IMR-90 (cell line): ENCODE data around the gene BAZ2A.

Experiments used
- BHLHE40 ChIP-seq: fragments of 150-350 bp; IDR thresholded peaks from 2 replicates; pipeline ENCODE4 v1.6.1; 2016; ENCODE audit warnings: mild to moderate bottlenecking, low read depth, low read length
- CEBPB ChIP-seq: IDR thresholded peaks from 2 replicates; pipeline ENCODE4 v1.6.1; 2012; ENCODE audit warnings: low read depth, low read length, improper control_type of control experiment
- FOS ChIP-seq: fragments of 150-350 bp; IDR thresholded peaks from 2 replicates; pipeline ENCODE4 v1.6.1; 2016; ENCODE audit warnings: low read depth, low read length
- MAFK ChIP-seq: IDR thresholded peaks from 2 replicates; pipeline ENCODE4 v1.6.1; 2012; ENCODE audit warnings: low read depth, low read length, improper control_type of control experiment
- MAZ ChIP-seq: IDR thresholded peaks from 2 replicates; pipeline ENCODE4 v1.6.1; 2012; ENCODE audit warnings: low read depth, mild to moderate bottlenecking, low read length, improper control_type of control experiment, moderate library complexity, borderline replicate concordance
- MXI1 ChIP-seq: IDR thresholded peaks from 2 replicates; pipeline ENCODE4 v1.6.1; 2012; ENCODE audit warnings: low read depth, mild to moderate bottlenecking, low read length, moderate library complexity, borderline replicate concordance
- POLR2A ChIP-seq: IDR thresholded peaks from 2 replicates; pipeline ENCODE4 v1.6.1; 2012; ENCODE audit warnings: mild to moderate bottlenecking, low read depth, low read length
- RAD21 ChIP-seq: IDR thresholded peaks from 2 replicates; pipeline ENCODE4 v1.6.1; 2012; ENCODE audit warnings: low read length, improper control_type of control experiment
- RCOR1 ChIP-seq: IDR thresholded peaks from 2 replicates; pipeline ENCODE4 v1.6.1; 2012; ENCODE audit warnings: mild to moderate bottlenecking, low read length, improper control_type of control experiment; ENCODE audit not compliant: insufficient replicate concordance
- RFX5 ChIP-seq: IDR thresholded peaks from 2 replicates; pipeline ENCODE4 v1.8.0; 2012; ENCODE audit warnings: low read depth, mild to moderate bottlenecking, low read length, moderate library complexity
- SMC3 ChIP-seq: fragments of 150-350 bp; IDR thresholded peaks from 2 replicates; pipeline ENCODE4 v1.6.1; 2016; ENCODE audit warnings: low read depth, mild to moderate bottlenecking, antibody characterized with exemption, low read length, moderate library complexity
- TF ChIP-seq, protein P1 (sequence below): conservative IDR thresholded peaks from 2 replicates; pipeline ENCODE4 v1.5.1; 2012; ENCODE audit warnings: mild to moderate bottlenecking, low read depth, low read length, improper control_type of control experiment
- TF ChIP-seq, protein P2 (sequence below): fragments of 150-350 bp; IDR thresholded peaks from 2 replicates; pipeline ENCODE4 v1.6.1; 2016; ENCODE audit warnings: low read depth, mild to moderate bottlenecking, low read length, moderate library complexity, borderline replicate concordance
- TF ChIP-seq, protein P3 (sequence below): fragments of 150-350 bp; IDR thresholded peaks from 2 replicates; pipeline ENCODE4 v1.6.1; 2017; ENCODE audit warnings: mild to moderate bottlenecking, antibody characterized with exemption, low read length, low read depth

DNA sequence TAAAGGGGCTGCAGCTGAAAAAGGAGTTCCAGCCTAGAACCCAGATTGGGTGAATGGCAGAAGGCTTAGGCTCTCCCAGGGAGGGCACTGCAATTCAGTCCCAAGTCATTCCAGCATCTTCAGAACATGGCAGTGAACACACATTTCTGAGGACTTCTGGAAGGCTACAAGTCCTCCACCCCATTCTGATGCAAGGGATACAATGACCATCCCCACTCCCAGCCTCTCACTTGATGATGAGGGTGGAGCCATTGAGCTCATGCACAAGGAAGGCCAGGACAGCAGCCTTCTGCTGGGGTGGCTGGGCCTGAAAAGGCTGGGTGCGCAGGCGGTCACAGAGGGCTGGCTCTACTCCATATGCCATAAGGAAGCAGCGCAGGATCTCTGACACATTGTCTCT, 25.8 kb downstream of the BAZ2A start:
- TF ChIP-seq, protein P1, sequence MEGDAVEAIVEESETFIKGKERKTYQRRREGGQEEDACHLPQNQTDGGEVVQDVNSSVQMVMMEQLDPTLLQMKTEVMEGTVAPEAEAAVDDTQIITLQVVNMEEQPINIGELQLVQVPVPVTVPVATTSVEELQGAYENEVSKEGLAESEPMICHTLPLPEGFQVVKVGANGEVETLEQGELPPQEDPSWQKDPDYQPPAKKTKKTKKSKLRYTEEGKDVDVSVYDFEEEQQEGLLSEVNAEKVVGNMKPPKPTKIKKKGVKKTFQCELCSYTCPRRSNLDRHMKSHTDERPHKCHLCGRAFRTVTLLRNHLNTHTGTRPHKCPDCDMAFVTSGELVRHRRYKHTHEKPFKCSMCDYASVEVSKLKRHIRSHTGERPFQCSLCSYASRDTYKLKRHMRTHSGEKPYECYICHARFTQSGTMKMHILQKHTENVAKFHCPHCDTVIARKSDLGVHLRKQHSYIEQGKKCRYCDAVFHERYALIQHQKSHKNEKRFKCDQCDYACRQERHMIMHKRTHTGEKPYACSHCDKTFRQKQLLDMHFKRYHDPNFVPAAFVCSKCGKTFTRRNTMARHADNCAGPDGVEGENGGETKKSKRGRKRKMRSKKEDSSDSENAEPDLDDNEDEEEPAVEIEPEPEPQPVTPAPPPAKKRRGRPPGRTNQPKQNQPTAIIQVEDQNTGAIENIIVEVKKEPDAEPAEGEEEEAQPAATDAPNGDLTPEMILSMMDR: no peak
- TF ChIP-seq MAZ (no peak), POLR2A (no peak), BHLHE40 (no peak), RAD21 (no peak), SMC3 (no peak), MAFK (no peak), RCOR1 (no peak), FOS (no peak), RFX5 (no peak), MXI1 (no peak), CEBPB (no peak)
- TF ChIP-seq, protein P2, sequence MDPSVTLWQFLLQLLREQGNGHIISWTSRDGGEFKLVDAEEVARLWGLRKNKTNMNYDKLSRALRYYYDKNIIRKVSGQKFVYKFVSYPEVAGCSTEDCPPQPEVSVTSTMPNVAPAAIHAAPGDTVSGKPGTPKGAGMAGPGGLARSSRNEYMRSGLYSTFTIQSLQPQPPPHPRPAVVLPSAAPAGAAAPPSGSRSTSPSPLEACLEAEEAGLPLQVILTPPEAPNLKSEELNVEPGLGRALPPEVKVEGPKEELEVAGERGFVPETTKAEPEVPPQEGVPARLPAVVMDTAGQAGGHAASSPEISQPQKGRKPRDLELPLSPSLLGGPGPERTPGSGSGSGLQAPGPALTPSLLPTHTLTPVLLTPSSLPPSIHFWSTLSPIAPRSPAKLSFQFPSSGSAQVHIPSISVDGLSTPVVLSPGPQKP: no peak
- TF ChIP-seq, protein P3, sequence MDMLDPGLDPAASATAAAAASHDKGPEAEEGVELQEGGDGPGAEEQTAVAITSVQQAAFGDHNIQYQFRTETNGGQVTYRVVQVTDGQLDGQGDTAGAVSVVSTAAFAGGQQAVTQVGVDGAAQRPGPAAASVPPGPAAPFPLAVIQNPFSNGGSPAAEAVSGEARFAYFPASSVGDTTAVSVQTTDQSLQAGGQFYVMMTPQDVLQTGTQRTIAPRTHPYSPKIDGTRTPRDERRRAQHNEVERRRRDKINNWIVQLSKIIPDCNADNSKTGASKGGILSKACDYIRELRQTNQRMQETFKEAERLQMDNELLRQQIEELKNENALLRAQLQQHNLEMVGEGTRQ: no peak
